H1 (cell line): ENCODE measurements around the gene THUMPD2.

Experiments used
- CBX8 ChIP-seq: fragments of 300-800, 300-1000 bp; sonication (generic); IDR thresholded peaks from 2 replicates; pipeline ENCODE4 v1.7.1; 2016; ENCODE audit warnings: low read depth, low read length, borderline replicate concordance
- EP300 ChIP-seq, 2 experiments: IDR thresholded peaks; 1 replicate in 1 of 2; 2 replicates in 1 of 2; pipeline ENCODE4 v1.6.1; 2011 to 2012; ENCODE audit warnings: low read depth in 2 of 2, low read length in 2 of 2, mild to moderate bottlenecking in 2 of 2, borderline replicate concordance in 1 of 2, inconsistent platforms in 1 of 2, moderate library complexity in 1 of 2
- GABPA ChIP-seq: IDR thresholded peaks from 2 replicates; pipeline ENCODE4 v1.6.1; 2011; ENCODE audit warnings: mild to moderate bottlenecking, low read length, moderate library complexity, borderline replicate concordance; ENCODE audit not compliant: insufficient read depth
- GTF2F1 ChIP-seq: IDR thresholded peaks from 2 replicates; pipeline ENCODE4 v1.6.1; 2012; ENCODE audit warnings: low read depth, low read length, improper control_type of control experiment, borderline replicate concordance
- JUND ChIP-seq: IDR thresholded peaks from 2 replicates; pipeline ENCODE4 v1.6.1; 2011; ENCODE audit warnings: mild to moderate bottlenecking, improper control_type of control experiment, low read length
- SIN3A ChIP-seq, 2 experiments: IDR thresholded peaks in 1 of 2; conservative IDR thresholded peaks in 1 of 2; 2 replicates each; pipeline ENCODE4 v1.6.1; 2011 to 2012; ENCODE audit warnings: low read length in 2 of 2, improper control_type of control experiment in 1 of 2, low read depth in 1 of 2, mild to moderate bottlenecking in 1 of 2
- TEAD4 ChIP-seq: IDR thresholded peaks from 2 replicates; pipeline ENCODE4 v1.6.1; 2012; ENCODE audit warnings: low read depth, low read length, inconsistent platforms, mixed read lengths
- YY1 ChIP-seq: IDR thresholded peaks from 2 replicates; pipeline ENCODE4 v1.6.1; 2011; ENCODE audit warnings: low read depth, mild to moderate bottlenecking, low read length
- TF ChIP-seq, protein P1 (sequence below), 3 experiments: IDR thresholded peaks; 1 replicate in 2 of 3; 2 replicates in 1 of 3; pipeline versions ENCODE4 v1.5.1 to v1.6.1; 2011; ENCODE audit warnings: low read length in 3 of 3, mild to moderate bottlenecking in 3 of 3, inconsistent platforms in 2 of 3, low read depth in 1 of 3, moderate library complexity in 1 of 3; ENCODE audit not compliant: insufficient read depth in 1 of 3; ENCODE audit errors: control extremely low read depth in 1 of 3
- TF ChIP-seq, protein P2 (sequence below): IDR thresholded peaks from 2 replicates; pipeline ENCODE4 v1.6.1; 2012; ENCODE audit warnings: inconsistent platforms

GRCh38 chr2:39706312-39706711 lies 72.7 kb downstream of the THUMPD2 start:
- no peak for TF ChIP-seq TEAD4
- TF ChIP-seq EP300 (IDR thresholded peaks at IDR 0.05; ENCODE audit: borderline replicate concordance in 1 of 2, low read depth in 2 of 2, low read length in 2 of 2), result no peak
- TF ChIP-seq JUND, result no peak
- TF ChIP-seq, protein P1, sequence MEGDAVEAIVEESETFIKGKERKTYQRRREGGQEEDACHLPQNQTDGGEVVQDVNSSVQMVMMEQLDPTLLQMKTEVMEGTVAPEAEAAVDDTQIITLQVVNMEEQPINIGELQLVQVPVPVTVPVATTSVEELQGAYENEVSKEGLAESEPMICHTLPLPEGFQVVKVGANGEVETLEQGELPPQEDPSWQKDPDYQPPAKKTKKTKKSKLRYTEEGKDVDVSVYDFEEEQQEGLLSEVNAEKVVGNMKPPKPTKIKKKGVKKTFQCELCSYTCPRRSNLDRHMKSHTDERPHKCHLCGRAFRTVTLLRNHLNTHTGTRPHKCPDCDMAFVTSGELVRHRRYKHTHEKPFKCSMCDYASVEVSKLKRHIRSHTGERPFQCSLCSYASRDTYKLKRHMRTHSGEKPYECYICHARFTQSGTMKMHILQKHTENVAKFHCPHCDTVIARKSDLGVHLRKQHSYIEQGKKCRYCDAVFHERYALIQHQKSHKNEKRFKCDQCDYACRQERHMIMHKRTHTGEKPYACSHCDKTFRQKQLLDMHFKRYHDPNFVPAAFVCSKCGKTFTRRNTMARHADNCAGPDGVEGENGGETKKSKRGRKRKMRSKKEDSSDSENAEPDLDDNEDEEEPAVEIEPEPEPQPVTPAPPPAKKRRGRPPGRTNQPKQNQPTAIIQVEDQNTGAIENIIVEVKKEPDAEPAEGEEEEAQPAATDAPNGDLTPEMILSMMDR (IDR thresholded peaks at IDR 0.05; ENCODE audit: control extremely low read depth in 1 of 3, insufficient read depth in 1 of 3, low read depth in 1 of 3, low read length in 3 of 3), result no peak
- no peak for TF ChIP-seq YY1
- no peak for TF ChIP-seq CBX8
- TF ChIP-seq, protein P2, sequence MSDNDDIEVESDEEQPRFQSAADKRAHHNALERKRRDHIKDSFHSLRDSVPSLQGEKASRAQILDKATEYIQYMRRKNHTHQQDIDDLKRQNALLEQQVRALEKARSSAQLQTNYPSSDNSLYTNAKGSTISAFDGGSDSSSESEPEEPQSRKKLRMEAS, result no peak
- no peak for TF ChIP-seq GABPA
- TF ChIP-seq SIN3A (conservative IDR thresholded peaks at IDR 0.05 in 1 of 2, IDR thresholded peaks at IDR 0.05 in 1 of 2; ENCODE audit: low read depth in 1 of 2, low read length in 2 of 2), result no peak
- no peak for TF ChIP-seq GTF2F1
